ENCODE measurements around the gene ZNF804A. TPM values are rescaled to one million over a fixed set of nuclear protein-coding genes. Genes with fewer than 3 reads are reported as not detected.
A peak's percentile ranks its signal among the peaks of the same experiment; 100 is the strongest.

Gene ZNF804A
- total and polyA plus RNA-seq, 2 donors from 2014 or later: 0.19 to 1.2 TPM

- intact Hi-C loops (cut with DNase I): no loop called here
Observed at GRCh38 chr2:184849516-184849915, 251.2 kb downstream of the ZNF804A start.

GRCh38 chr2:184851576-184851975, 253.2 kb downstream of the ZNF804A start:
- Histone ChIP-seq H3K9me3 (ENCODE audit: control insufficient read depth in 2 of 3, insufficient read depth in 1 of 3, low read length in 3 of 3) (no peaks in the 10 kb centered on the region), H3K27me3 (ENCODE audit: control insufficient read depth, insufficient read depth, low read length) (no peaks in the 10 kb centered on the region), H3K36me3 (ENCODE audit: control insufficient read depth in 2 of 3, insufficient read depth in 3 of 3, low read length in 3 of 3) (no peaks in the 10 kb centered on the region), H3K27ac (ENCODE audit: low read depth in 2 of 2, low read length in 2 of 2) (no peak overlapping the region), H3K4me1 (ENCODE audit: control insufficient read depth in 2 of 3, insufficient read depth in 2 of 3, low read depth in 1 of 3, low read length in 3 of 3) (no peaks in the 10 kb centered on the region), H3K4me3 (ENCODE audit: low read length in 3 of 3) (no peak overlapping the region), H3K9ac (ENCODE audit: low read length in 3 of 3) (no peak overlapping the region)
- intact Hi-C loops (cut with DNase I): no loop called here
- DNase-seq (no peak), FAIRE-seq (no peak)
- TF ChIP-seq CTCF (IDR thresholded peaks at IDR 0.05; ENCODE audit: borderline replicate concordance, extremely low read depth, insufficient read depth): no peak

More at GRCh38 chr2:184849516-184849915, 251.2 kb downstream of the ZNF804A start:
- H3K4me3 ChIP-seq (ENCODE audit: low read length in 3 of 3): no peak overlapping the region
- H3K9me3 ChIP-seq (ENCODE audit: control insufficient read depth in 2 of 3, insufficient read depth in 1 of 3, low read length in 3 of 3): no peaks in the 10 kb centered on the region
- FAIRE-seq (no peak), DNase-seq (no peak)
- H3K27me3 ChIP-seq (ENCODE audit: control insufficient read depth, insufficient read depth, low read length): no peaks in the 10 kb centered on the region
- no peak for TF ChIP-seq CTCF (IDR thresholded peaks at IDR 0.05; ENCODE audit: borderline replicate concordance, extremely low read depth, insufficient read depth)
- no peak overlapping the region for H3K9ac ChIP-seq (ENCODE audit: low read length in 3 of 3)
- H3K27ac ChIP-seq (ENCODE audit: low read depth in 2 of 2, low read length in 2 of 2): no peak overlapping the region
- no peaks in the 10 kb centered on the region for H3K36me3 ChIP-seq (ENCODE audit: control insufficient read depth in 2 of 3, insufficient read depth in 3 of 3, low read length in 3 of 3)
- H3K4me1 ChIP-seq (ENCODE audit: control insufficient read depth in 2 of 3, insufficient read depth in 2 of 3, low read depth in 1 of 3, low read length in 3 of 3): no peaks in the 10 kb centered on the region

- no peak for TF ChIP-seq CTCF (IDR thresholded peaks at IDR 0.05; ENCODE audit: borderline replicate concordance, extremely low read depth, insufficient read depth)
- H3K4me3 ChIP-seq (ENCODE audit: low read length in 3 of 3): no peak overlapping the region
- intact Hi-C loops (cut with DNase I): no loop called here
- DNase-seq (no peak), FAIRE-seq (peak; percentile 32)
- H3K9me3 ChIP-seq (ENCODE audit: control insufficient read depth in 2 of 3, insufficient read depth in 1 of 3, low read length in 3 of 3): peaks cover 0 to 7% (median 0%) of the 10 kb centered on the region in 3 donors
- no peak overlapping the region for H3K9ac ChIP-seq (ENCODE audit: low read length in 3 of 3)
- H3K27ac ChIP-seq (ENCODE audit: low read depth in 2 of 2, low read length in 2 of 2): no peak overlapping the region
- H3K36me3 ChIP-seq (ENCODE audit: control insufficient read depth in 2 of 3, insufficient read depth in 3 of 3, low read length in 3 of 3): no peaks in the 10 kb centered on the region
- H3K4me1 ChIP-seq (ENCODE audit: control insufficient read depth in 2 of 3, insufficient read depth in 2 of 3, low read depth in 1 of 3, low read length in 3 of 3): no peaks in the 10 kb centered on the region
- H3K27me3 ChIP-seq (ENCODE audit: control insufficient read depth, insufficient read depth, low read length): no peaks in the 10 kb centered on the region
Observed at GRCh38 chr2:184859187-184859586, 260.9 kb downstream of the ZNF804A start.

- Histone ChIP-seq H3K27me3 (ENCODE audit: control insufficient read depth, insufficient read depth, low read length) (no peaks in the 10 kb centered on the region), H3K9ac (ENCODE audit: low read length in 3 of 3) (no peak overlapping the region), H3K4me1 (ENCODE audit: control insufficient read depth in 2 of 3, insufficient read depth in 2 of 3, low read depth in 1 of 3, low read length in 3 of 3) (no peaks in the 10 kb centered on the region), H3K36me3 (ENCODE audit: control insufficient read depth in 2 of 3, insufficient read depth in 3 of 3, low read length in 3 of 3) (no peaks in the 10 kb centered on the region), H3K4me3 (ENCODE audit: low read length in 3 of 3) (no peak overlapping the region), H3K27ac (ENCODE audit: low read depth in 2 of 2, low read length in 2 of 2) (no peak overlapping the region), H3K9me3 (ENCODE audit: control insufficient read depth in 2 of 3, insufficient read depth in 1 of 3, low read length in 3 of 3) (peaks cover 0 to 7% (median 0%) of the 10 kb centered on the region in 3 donors)
- intact Hi-C loops (cut with DNase I): no loop called here
- DNase-seq: peak in 1 of 5 donors; percentile 39
- TF ChIP-seq CTCF (IDR thresholded peaks at IDR 0.05; ENCODE audit: borderline replicate concordance, extremely low read depth, insufficient read depth): no peak
- no peak for FAIRE-seq
Observed at GRCh38 chr2:184860744-184861143, 262.4 kb downstream of the ZNF804A start.
